ENCODE data around the gene ZNF346. TPM values are rescaled to one million over a fixed set of nuclear protein-coding genes. Genes with fewer than 3 reads are reported as not detected.

The ZNF346 gene
- total and polyA plus RNA-seq, 2 of the 13 experiments (the other 11 are each of a cell fraction or from before 2014, with no cell fraction given) = 8.6 to 19.4 TPM

DNA sequence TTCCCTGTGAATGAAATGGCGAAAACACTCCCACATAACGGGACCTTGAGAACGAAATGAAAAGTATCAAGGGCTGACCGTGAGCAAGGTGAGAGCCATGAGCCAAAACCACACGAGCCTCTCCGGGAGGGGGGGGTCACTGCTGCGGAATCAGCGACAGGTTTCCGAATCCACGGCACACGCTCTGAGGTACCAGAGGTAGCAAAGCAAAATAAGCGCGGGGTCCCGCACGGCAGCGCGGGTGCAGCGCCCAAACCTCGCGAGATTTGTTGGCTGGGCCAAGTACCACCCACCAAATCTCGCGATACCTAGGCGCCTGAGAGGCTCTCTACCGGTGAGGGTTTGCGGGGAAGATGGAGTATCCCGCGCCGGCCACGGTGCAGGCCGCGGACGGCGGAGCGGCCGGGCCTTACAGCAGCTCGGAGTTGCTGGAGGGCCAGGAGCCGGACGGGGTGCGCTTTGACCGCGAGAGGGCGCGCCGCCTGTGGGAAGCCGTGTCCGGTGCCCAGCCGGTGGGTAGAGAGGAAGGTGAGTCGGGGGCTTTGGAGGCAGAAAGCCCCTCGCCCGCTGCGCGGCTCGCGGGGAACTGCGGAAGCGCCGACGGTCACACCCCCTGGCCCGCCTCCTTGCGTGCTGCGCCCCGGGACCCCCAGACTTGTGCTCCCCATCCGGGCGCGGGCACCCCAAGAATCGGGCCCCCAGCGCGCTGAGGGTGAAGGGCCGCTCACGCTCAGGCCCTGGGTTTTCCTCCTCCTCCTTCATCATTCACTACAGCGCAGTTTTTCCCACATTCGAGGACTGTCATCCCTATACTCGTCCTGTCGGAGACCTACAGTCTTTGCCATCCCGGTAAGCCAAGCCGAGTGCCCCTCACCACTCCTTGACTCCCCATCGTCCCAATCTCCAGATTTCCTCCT, at the start of gene ZNF346 (continued):
- TF ChIP-seq, protein P1, sequence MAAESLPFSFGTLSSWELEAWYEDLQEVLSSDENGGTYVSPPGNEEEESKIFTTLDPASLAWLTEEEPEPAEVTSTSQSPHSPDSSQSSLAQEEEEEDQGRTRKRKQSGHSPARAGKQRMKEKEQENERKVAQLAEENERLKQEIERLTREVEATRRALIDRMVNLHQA (CRISPR knock-in tag; IDR thresholded peaks at IDR 0.05) = no peak
- no peak for TF ChIP-seq EZH2 (conservative IDR thresholded peaks at IDR 0.05; ENCODE audit: low read depth, low read length)
- TF ChIP-seq FIP1L1 (IDR thresholded peaks at IDR 0.05; ENCODE audit: borderline replicate concordance, insufficient read depth, low read depth, low read length) = no peak
- no peak for TF ChIP-seq TBX3 (IDR thresholded peaks at IDR 0.05; ENCODE audit: borderline replicate concordance)
- TF ChIP-seq MAFF (IDR thresholded peaks at IDR 0.05; ENCODE audit: low read depth, low read length) = no peak
- TF ChIP-seq SRSF1 (optimal IDR thresholded peaks at IDR 0.05; ENCODE audit: low read depth, low read length) = peak; percentile 65
- no peak for TF ChIP-seq ZNF720 (CRISPR knock-in tag; IDR thresholded peaks at IDR 0.05)
- no peak for TF ChIP-seq ZFP41 (CRISPR knock-in tag; IDR thresholded peaks at IDR 0.05; ENCODE audit: borderline replicate concordance)
- no peak for TF ChIP-seq ZNF569 (CRISPR knock-in tag; IDR thresholded peaks at IDR 0.05; ENCODE audit: borderline replicate concordance)
- no peak for TF ChIP-seq ZFP37 (CRISPR knock-in tag; IDR thresholded peaks at IDR 0.05; ENCODE audit: borderline replicate concordance)
- peak; percentile 73; the same call in 1 of the 2 replicates for TF ChIP-seq TARDBP (CRISPR knock-in tag; IDR thresholded peaks at IDR 0.05)
- TF ChIP-seq POLR2AphosphoS5 (IDR thresholded peaks at IDR 0.05; ENCODE audit: low read depth, low read length) = peak; percentile 86
- no peak for TF ChIP-seq ZZZ3 (CRISPR knock-in tag; IDR thresholded peaks at IDR 0.05; ENCODE audit: borderline replicate concordance)
- TF ChIP-seq, protein P2, sequence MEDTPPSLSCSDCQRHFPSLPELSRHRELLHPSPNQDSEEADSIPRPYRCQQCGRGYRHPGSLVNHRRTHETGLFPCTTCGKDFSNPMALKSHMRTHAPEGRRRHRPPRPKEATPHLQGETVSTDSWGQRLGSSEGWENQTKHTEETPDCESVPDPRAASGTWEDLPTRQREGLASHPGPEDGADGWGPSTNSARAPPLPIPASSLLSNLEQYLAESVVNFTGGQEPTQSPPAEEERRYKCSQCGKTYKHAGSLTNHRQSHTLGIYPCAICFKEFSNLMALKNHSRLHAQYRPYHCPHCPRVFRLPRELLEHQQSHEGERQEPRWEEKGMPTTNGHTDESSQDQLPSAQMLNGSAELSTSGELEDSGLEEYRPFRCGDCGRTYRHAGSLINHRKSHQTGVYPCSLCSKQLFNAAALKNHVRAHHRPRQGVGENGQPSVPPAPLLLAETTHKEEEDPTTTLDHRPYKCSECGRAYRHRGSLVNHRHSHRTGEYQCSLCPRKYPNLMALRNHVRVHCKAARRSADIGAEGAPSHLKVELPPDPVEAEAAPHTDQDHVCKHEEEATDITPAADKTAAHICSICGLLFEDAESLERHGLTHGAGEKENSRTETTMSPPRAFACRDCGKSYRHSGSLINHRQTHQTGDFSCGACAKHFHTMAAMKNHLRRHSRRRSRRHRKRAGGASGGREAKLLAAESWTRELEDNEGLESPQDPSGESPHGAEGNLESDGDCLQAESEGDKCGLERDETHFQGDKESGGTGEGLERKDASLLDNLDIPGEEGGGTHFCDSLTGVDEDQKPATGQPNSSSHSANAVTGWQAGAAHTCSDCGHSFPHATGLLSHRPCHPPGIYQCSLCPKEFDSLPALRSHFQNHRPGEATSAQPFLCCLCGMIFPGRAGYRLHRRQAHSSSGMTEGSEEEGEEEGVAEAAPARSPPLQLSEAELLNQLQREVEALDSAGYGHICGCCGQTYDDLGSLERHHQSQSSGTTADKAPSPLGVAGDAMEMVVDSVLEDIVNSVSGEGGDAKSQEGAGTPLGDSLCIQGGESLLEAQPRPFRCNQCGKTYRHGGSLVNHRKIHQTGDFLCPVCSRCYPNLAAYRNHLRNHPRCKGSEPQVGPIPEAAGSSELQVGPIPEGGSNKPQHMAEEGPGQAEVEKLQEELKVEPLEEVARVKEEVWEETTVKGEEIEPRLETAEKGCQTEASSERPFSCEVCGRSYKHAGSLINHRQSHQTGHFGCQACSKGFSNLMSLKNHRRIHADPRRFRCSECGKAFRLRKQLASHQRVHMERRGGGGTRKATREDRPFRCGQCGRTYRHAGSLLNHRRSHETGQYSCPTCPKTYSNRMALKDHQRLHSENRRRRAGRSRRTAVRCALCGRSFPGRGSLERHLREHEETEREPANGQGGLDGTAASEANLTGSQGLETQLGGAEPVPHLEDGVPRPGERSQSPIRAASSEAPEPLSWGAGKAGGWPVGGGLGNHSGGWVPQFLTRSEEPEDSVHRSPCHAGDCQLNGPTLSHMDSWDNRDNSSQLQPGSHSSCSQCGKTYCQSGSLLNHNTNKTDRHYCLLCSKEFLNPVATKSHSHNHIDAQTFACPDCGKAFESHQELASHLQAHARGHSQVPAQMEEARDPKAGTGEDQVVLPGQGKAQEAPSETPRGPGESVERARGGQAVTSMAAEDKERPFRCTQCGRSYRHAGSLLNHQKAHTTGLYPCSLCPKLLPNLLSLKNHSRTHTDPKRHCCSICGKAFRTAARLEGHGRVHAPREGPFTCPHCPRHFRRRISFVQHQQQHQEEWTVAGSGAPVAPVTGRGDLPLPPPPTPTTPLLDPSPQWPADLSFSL (CRISPR knock-in tag; IDR thresholded peaks at IDR 0.05) = no peak
- no peak for TF ChIP-seq ZBTB21 (CRISPR knock-in tag; IDR thresholded peaks at IDR 0.05)
- TF ChIP-seq IRF2 (CRISPR knock-in tag; IDR thresholded peaks at IDR 0.05) = no peak
- TF ChIP-seq, protein P3, sequence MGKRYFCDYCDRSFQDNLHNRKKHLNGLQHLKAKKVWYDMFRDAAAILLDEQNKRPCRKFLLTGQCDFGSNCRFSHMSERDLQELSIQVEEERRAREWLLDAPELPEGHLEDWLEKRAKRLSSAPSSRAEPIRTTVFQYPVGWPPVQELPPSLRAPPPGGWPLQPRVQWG (CRISPR knock-in tag; IDR thresholded peaks at IDR 0.05; ENCODE audit: borderline replicate concordance, low read depth) = no peak
- TF ChIP-seq SP4 (CRISPR knock-in tag; IDR thresholded peaks at IDR 0.05) = peak; percentile 26; the same call in 1 of the 2 replicates
- TF ChIP-seq, protein P4, sequence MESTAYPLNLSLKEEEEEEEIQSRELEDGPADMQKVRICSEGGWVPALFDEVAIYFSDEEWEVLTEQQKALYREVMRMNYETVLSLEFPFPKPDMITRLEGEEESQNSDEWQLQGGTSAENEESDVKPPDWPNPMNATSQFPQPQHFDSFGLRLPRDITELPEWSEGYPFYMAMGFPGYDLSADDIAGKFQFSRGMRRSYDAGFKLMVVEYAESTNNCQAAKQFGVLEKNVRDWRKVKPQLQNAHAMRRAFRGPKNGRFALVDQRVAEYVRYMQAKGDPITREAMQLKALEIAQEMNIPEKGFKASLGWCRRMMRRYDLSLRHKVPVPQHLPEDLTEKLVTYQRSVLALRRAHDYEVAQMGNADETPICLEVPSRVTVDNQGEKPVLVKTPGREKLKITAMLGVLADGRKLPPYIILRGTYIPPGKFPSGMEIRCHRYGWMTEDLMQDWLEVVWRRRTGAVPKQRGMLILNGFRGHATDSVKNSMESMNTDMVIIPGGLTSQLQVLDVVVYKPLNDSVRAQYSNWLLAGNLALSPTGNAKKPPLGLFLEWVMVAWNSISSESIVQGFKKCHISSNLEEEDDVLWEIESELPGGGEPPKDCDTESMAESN (CRISPR knock-in tag; conservative IDR thresholded peaks at IDR 0.05) = peak; percentile 86
- TF ChIP-seq KLF12 (CRISPR knock-in tag; IDR thresholded peaks at IDR 0.05; ENCODE audit: borderline replicate concordance) = no peak
